Thoracic aorta (tissue), 2 donors: ENCODE measurements around the gene FAM193B. TPM values are rescaled to one million over a fixed set of nuclear protein-coding genes. Genes with fewer than 3 reads are reported as not detected.
A peak's percentile ranks its signal among the peaks of the same experiment; 100 is the strongest.

Source experiments
- ATAC-seq: fragments of 150-250 bp; one replicate; pipeline ENCODE4 v1.8.0; 2017; ENCODE audit warnings: low read depth; ENCODE audit not compliant: insufficient number of reproducible peaks, low FRiP score
- DNase-seq: peaks from one replicate; pipeline ENCODE4 v3.0.0-alpha.2; 2020; ENCODE audit warnings: low spot score
- H3K27ac ChIP-seq, 2 donors: fragments of 200-600 bp; sonication (generic); 1 replicate in 1 of 2; 2 replicates in 1 of 2; pipeline ENCODE4 v1.5.1; 2016; ENCODE audit warnings: mild to moderate bottlenecking in 2 of 2, moderate library complexity in 2 of 2
- H3K27me3 ChIP-seq: fragments of 200-600 bp; sonication (generic); replicated peaks from 2 replicates; pipeline ENCODE4 v1.6.0; 2016; ENCODE audit warnings: mild to moderate bottlenecking; ENCODE audit not compliant: insufficient read depth
- H3K36me3 ChIP-seq: fragments of 200-600 bp; sonication (generic); one replicate; pipeline ENCODE4 v1.5.1; 2016
- H3K4me1 ChIP-seq, 2 donors: fragments of 200-600 bp; sonication (generic); 1 replicate in 1 of 2; 2 replicates in 1 of 2; pipeline versions ENCODE4 v1.5.1 to v1.6.0; 2016; ENCODE audit warnings: low read depth in 2 of 2, mild to moderate bottlenecking in 1 of 2; ENCODE audit not compliant: control insufficient read depth in 1 of 2
- H3K4me3 ChIP-seq: fragments of 200-600 bp; sonication (generic); 2 replicates; pipeline ENCODE4 v1.5.1; 2016; ENCODE audit warnings: mild to moderate bottlenecking
- H3K9me3 ChIP-seq: fragments of 200-600 bp; sonication (generic); 2 replicates; pipeline ENCODE4 v1.5.1; 2016
- CTCF ChIP-seq: fragments of 200-600 bp; sonication (generic); IDR thresholded peaks from one replicate; pipeline ENCODE4 v1.5.1; 2019; ENCODE audit warnings: antibody characterized with exemption
- total RNA-seq, 2 donors: library from RNA; depleted of rRNA; stranded (reverse); fragments of >200 nt; gene quantifications; one replicate each; pipeline versions ENCODE4 v1.1.0 to v1.2.3, GENCODE V29; 2016

Gene FAM193B
- total RNA-seq, 2 donors from 2014 or later = 76.6 to 103 TPM

- no peak for ATAC-seq
- Histone ChIP-seq H3K27me3 (no peaks in the 10 kb centered on the region), H3K27ac (no peak overlapping the region), H3K9me3 (no peaks in the 10 kb centered on the region), H3K36me3 (no peaks in the 10 kb centered on the region), H3K4me1 (peaks cover 15 to 16% of the 10 kb centered on the region in 2 donors), H3K4me3 (no peak overlapping the region)
- no peak for DNase-seq
- no peak for TF ChIP-seq CTCF
Observed at GRCh38 chr5:177557796-177558195, 3.4 kb upstream of the FAM193B start.

- Histone ChIP-seq H3K9me3 (no peaks in the 10 kb centered on the region), H3K4me3 (no peak overlapping the region), H3K36me3 (no peaks in the 10 kb centered on the region), H3K27me3 (no peaks in the 10 kb centered on the region), H3K27ac (no peak overlapping the region), H3K4me1 (peaks cover 20 to 21% of the 10 kb centered on the region in 2 donors)
- no peak for TF ChIP-seq CTCF
- DNase-seq (no peak), ATAC-seq (no peak)
Observed at GRCh38 chr5:177557041-177557647, 2.8 kb upstream of the FAM193B start.

- no peak overlapping the region for H3K4me3 ChIP-seq
- H3K9me3 ChIP-seq = no peaks in the 10 kb centered on the region
- DNase-seq (no peak), ATAC-seq (no peak)
- H3K4me1 ChIP-seq = peaks cover 15 to 33% of the 10 kb centered on the region in 2 donors
- no peaks in the 10 kb centered on the region for H3K36me3 ChIP-seq
- H3K27me3 ChIP-seq = no peaks in the 10 kb centered on the region
- TF ChIP-seq CTCF = no peak
- H3K27ac ChIP-seq = no peak overlapping the region
Observed at GRCh38 chr5:177555665-177556064, 1.3 kb upstream of the FAM193B start.

GRCh38 chr5:177555228-177555627 lies 865 bp upstream of the FAM193B start:
- Histone ChIP-seq H3K9me3 (no peaks in the 10 kb centered on the region), H3K4me3 (peak overlapping the region; percentile 75), H3K27ac (no peak overlapping the region), H3K27me3 (no peaks in the 10 kb centered on the region), H3K36me3 (no peaks in the 10 kb centered on the region), H3K4me1 (peaks cover 18 to 38% of the 10 kb centered on the region in 2 donors)
- TF ChIP-seq CTCF = no peak
- DNase-seq (no peak), ATAC-seq (no peak)

- ATAC-seq = no peak
- no peak for TF ChIP-seq CTCF
Observed at GRCh38 chr5:177553671-177554429, 513 bp downstream of the FAM193B start.

More at GRCh38 chr5:177553671-177554429, 513 bp downstream of the FAM193B start:
- no peak for DNase-seq
- peaks cover 18 to 48% of the 10 kb centered on the region in 2 donors for H3K4me1 ChIP-seq
- H3K36me3 ChIP-seq = no peaks in the 10 kb centered on the region
- H3K9me3 ChIP-seq = no peaks in the 10 kb centered on the region
- peak overlapping the region; percentile 72 to 74 for H3K27ac ChIP-seq
- H3K4me3 ChIP-seq = peak overlapping the region; percentile 75
- no peaks in the 10 kb centered on the region for H3K27me3 ChIP-seq
